PC-9 (cell line): Measurements from ENCODE around the gene GLTP.

Experiments used
- EZH2 ChIP-seq: fragments of 200-600 bp; sonication (generic); IDR thresholded peaks from 2 replicates; pipeline ENCODE4 v1.8.0; 2017; ENCODE audit warnings: antibody characterized with exemption, low read depth
- TF ChIP-seq, protein P1 (sequence below): fragments of 200-600 bp; sonication (generic); conservative IDR thresholded peaks from 2 replicates; pipeline ENCODE4 v1.6.1; 2017; ENCODE audit warnings: mixed run types, antibody characterized with exemption, mild to moderate bottlenecking, moderate library complexity

DNA sequence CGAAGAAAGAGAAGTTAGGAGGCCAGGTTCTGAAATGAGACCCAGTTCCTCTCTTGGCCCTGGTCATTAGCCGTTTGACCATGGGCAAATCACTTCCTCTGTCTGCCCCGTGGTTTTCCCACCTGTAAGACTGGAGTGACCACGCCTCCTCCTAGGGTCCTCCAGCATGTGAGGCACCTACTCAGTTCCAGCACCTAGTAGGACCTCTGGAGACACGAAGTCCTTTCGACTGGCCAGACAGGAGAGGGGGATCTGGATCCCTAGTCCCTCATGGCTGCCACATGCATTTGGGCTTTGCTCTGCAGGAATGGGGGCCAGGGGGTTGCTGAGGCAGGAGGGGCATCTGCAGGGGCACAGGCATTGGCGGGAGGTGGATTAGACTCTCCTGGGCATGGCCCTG, 63.5 kb downstream of the GLTP start:
- TF ChIP-seq, protein P1, sequence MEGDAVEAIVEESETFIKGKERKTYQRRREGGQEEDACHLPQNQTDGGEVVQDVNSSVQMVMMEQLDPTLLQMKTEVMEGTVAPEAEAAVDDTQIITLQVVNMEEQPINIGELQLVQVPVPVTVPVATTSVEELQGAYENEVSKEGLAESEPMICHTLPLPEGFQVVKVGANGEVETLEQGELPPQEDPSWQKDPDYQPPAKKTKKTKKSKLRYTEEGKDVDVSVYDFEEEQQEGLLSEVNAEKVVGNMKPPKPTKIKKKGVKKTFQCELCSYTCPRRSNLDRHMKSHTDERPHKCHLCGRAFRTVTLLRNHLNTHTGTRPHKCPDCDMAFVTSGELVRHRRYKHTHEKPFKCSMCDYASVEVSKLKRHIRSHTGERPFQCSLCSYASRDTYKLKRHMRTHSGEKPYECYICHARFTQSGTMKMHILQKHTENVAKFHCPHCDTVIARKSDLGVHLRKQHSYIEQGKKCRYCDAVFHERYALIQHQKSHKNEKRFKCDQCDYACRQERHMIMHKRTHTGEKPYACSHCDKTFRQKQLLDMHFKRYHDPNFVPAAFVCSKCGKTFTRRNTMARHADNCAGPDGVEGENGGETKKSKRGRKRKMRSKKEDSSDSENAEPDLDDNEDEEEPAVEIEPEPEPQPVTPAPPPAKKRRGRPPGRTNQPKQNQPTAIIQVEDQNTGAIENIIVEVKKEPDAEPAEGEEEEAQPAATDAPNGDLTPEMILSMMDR, result no peak
- no peak for TF ChIP-seq EZH2
